Gastroesophageal sphincter (tissue), 4 donors: ENCODE measurements around the gene CD300H. TPM values are rescaled to one million over a fixed set of nuclear protein-coding genes. Genes with fewer than 3 reads are reported as not detected.

Source experiments
- ATAC-seq: fragments of 150-250 bp; one replicate; pipeline ENCODE4 v1.9.1; 2016; ENCODE audit warnings: mild to moderate bottlenecking, moderate library complexity
- H3K27ac ChIP-seq, 4 donors: fragments of 200-600 bp; sonication (generic) in 3 of 4; 1 replicate in 3 of 4; 2 replicates in 1 of 4; pipeline ENCODE4 v1.5.1; 2016 to 2019
- H3K27me3 ChIP-seq: fragments of 200-600 bp; sonication (generic); one replicate; pipeline ENCODE4 v1.5.1; 2019
- H3K36me3 ChIP-seq, 2 donors: fragments of 200-600 bp; sonication (generic); one replicate each; pipeline ENCODE4 v1.5.1; 2019; ENCODE audit warnings: control low read depth in 1 of 2
- H3K4me1 ChIP-seq, 3 donors: fragments of 200-600 bp; sonication (generic); 1 replicate in 2 of 3; 2 replicates in 1 of 3; pipeline ENCODE4 v1.5.1; 2016 to 2019; ENCODE audit warnings: control low read depth in 2 of 3
- H3K4me3 ChIP-seq, 2 donors: fragments of 200-600 bp; sonication (generic); one replicate each; pipeline ENCODE4 v1.5.1; 2019; ENCODE audit warnings: mild to moderate bottlenecking in 1 of 2, moderate library complexity in 1 of 2
- H3K9me3 ChIP-seq, 3 donors: fragments of 200-600 bp; sonication (generic); one replicate each; pipeline ENCODE4 v1.5.1; 2017 to 2019; ENCODE audit warnings: control low read depth in 2 of 3
- EP300 ChIP-seq: sonication (generic); formaldehyde crosslinking; IDR thresholded peaks from one replicate; pipeline ENCODE4 v1.6.1; 2017; ENCODE audit warnings: antibody characterized with exemption, mild to moderate bottlenecking
- POLR2A ChIP-seq, 2 donors: fragments of 450-650 bp; IDR thresholded peaks; one replicate each; pipeline ENCODE4 v1.6.1; 2017; ENCODE audit warnings: antibody characterized with exemption in 2 of 2, mild to moderate bottlenecking in 2 of 2, moderate library complexity in 1 of 2
- POLR2AphosphoS5 ChIP-seq: sonication (generic); formaldehyde crosslinking; IDR thresholded peaks from one replicate; pipeline ENCODE4 v1.6.1; 2017; ENCODE audit warnings: antibody characterized with exemption
- WGBS, 2 donors: methylation state at CpG; one replicate each; pipeline ENCODE4 v1.1.5; 2018; ENCODE audit warnings: low coverage in 1 of 2; 5-methylcytosine and 5-hydroxymethylcytosine counted together
- total RNA-seq, 4 donors: library from RNA; depleted of rRNA; stranded (reverse); fragments of >200 nt; gene quantifications; one replicate each; pipeline ENCODE4 v1.1.0, GENCODE V29; 2016
- TF ChIP-seq, protein P1 (sequence below), 4 experiments: fragments of 200-600 bp in 2 of 4; fragments of 450-650 bp in 2 of 4; sonication (generic) in 1 of 4; IDR thresholded peaks; one replicate each; pipeline ENCODE4 v1.5.1; 2017 to 2019; ENCODE audit warnings: antibody characterized with exemption in 4 of 4, mild to moderate bottlenecking in 2 of 4, moderate library complexity in 2 of 4

The CD300H gene
- total RNA-seq, 4 donors from 2014 or later = not detected

DNA sequence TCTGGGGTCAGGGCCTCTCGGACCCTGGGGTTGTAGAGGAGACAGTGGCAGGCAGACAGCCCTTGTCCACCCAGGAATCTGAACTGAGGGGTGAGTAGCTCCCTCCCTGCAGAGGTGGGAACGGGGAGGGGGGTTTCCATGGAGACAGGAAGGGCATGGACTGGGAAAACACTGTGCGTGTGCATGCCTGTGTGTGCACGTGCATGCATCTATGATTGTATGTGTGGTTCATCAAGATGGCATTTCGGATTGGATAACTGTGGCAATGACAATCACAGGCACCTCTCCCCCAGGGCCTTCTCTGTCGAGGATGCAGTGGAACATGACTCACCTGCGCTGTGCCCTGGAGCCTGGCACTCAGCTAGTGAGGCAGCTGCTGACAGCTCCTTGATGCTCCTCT, 15.3 kb downstream of the CD300H start:
- ATAC-seq = no peak
- H3K27ac ChIP-seq = no peak overlapping the region
- TF ChIP-seq, protein P1, sequence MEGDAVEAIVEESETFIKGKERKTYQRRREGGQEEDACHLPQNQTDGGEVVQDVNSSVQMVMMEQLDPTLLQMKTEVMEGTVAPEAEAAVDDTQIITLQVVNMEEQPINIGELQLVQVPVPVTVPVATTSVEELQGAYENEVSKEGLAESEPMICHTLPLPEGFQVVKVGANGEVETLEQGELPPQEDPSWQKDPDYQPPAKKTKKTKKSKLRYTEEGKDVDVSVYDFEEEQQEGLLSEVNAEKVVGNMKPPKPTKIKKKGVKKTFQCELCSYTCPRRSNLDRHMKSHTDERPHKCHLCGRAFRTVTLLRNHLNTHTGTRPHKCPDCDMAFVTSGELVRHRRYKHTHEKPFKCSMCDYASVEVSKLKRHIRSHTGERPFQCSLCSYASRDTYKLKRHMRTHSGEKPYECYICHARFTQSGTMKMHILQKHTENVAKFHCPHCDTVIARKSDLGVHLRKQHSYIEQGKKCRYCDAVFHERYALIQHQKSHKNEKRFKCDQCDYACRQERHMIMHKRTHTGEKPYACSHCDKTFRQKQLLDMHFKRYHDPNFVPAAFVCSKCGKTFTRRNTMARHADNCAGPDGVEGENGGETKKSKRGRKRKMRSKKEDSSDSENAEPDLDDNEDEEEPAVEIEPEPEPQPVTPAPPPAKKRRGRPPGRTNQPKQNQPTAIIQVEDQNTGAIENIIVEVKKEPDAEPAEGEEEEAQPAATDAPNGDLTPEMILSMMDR (IDR thresholded peaks at IDR 0.05) = no peak
- TF ChIP-seq POLR2A (IDR thresholded peaks at IDR 0.05) (no peak), POLR2AphosphoS5 (no peak), EP300 (no peak)
- no peaks in the 10 kb centered on the region for H3K4me1 ChIP-seq
- no CpG with 5 or more reads among the region's 7 CpGs for WGBS, 2 donors
- no peak overlapping the region for H3K4me3 ChIP-seq
- no peaks in the 10 kb centered on the region for H3K36me3 ChIP-seq
- peaks cover 26% of the 10 kb centered on the region for H3K27me3 ChIP-seq
- no peaks in the 10 kb centered on the region for H3K9me3 ChIP-seq

DNA sequence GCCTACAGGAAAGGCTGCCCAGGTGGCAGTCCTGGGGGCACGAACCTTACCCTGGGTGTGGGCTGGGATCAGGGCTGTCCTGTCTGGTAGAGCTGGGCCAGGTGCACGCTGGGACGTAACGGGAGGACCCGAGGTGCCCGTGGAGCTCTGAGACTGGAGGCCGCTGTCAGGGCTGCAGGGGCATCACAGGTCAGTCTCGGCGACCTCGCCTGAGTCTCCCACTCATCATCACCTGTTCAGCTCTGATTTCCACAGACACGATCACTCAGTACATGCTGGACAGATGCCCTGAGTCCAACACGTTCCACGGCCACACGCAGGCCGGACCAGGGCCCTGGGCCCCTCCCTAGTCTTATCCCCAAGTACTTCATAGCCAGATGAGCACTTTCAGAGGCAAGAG, 16.7 kb downstream of the CD300H start:
- H3K27me3 ChIP-seq = peaks cover 26% of the 10 kb centered on the region
- no peak for ATAC-seq
- TF ChIP-seq POLR2AphosphoS5 (no peak), POLR2A (IDR thresholded peaks at IDR 0.05) (no peak), EP300 (no peak)
- TF ChIP-seq, protein P1 (IDR thresholded peaks at IDR 0.05) = no peak
- H3K27ac ChIP-seq = no peak overlapping the region
- H3K36me3 ChIP-seq = no peaks in the 10 kb centered on the region
- no peaks in the 10 kb centered on the region for H3K4me1 ChIP-seq
- WGBS, 2 donors = no CpG with 5 or more reads among the region's 15 CpGs
- no peaks in the 10 kb centered on the region for H3K9me3 ChIP-seq
- H3K4me3 ChIP-seq = no peak overlapping the region

DNA sequence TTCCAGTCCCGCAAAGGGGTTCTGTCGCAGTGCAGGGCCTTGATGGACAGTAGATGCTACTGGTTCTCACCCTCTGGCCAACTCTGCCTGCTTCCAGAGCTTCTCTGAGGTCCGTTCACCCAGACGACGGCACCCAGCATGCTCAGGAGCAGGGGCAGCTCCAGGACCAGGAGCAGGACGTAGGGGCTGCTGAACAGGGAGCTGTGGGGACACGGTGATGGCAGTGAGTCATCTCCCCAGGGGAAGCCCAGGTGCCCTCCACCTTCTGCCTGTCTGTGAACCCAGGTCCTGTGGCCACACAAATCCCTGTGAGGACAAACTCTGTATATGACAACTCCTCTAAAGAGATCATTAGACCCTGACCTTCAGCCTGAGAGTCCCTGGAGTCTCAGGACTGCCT, 18.0 kb downstream of the CD300H start:
- H3K9me3 ChIP-seq = no peaks in the 10 kb centered on the region
- WGBS, 2 donors = 78% methylated on average over 6 of the region's 7 CpGs; no CpG with 5 or more reads in 1 of the 2 donors
- H3K4me1 ChIP-seq = no peaks in the 10 kb centered on the region

DNA sequence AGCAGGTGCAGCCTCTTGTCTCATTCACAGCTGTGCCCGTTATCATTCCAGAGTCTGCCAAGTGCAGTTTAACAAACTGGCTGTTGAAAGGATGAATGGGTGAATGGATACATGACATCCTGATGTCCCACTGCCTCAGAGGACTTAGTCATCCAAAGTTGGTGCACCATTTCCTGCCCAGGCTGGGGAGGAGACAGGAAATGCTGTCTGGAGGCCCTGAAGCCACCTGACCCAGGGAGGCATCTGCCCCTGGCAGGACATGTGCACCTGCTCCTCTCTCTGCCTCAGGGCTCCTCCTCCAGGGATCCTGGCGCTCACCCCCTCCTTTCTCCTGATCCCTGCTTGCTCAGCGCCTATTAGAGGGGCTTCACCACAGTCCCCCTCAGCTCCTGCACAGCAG, 19.6 kb downstream of the CD300H start:
- H3K4me1 ChIP-seq = no peaks in the 10 kb centered on the region
- H3K27ac ChIP-seq = no peak overlapping the region
- ATAC-seq = no peak
- no peak for TF ChIP-seq EP300
- TF ChIP-seq, protein P1 (IDR thresholded peaks at IDR 0.05) = no peak
- no peak for TF ChIP-seq POLR2AphosphoS5
- no peak for TF ChIP-seq POLR2A (IDR thresholded peaks at IDR 0.05)
- WGBS, 2 donors = 75% methylated on average over 2 of the region's 3 CpGs; no CpG with 5 or more reads in 1 of the 2 donors
- H3K4me3 ChIP-seq = no peak overlapping the region
- H3K9me3 ChIP-seq = no peaks in the 10 kb centered on the region
- H3K27me3 ChIP-seq = peaks cover 26% of the 10 kb centered on the region
- no peaks in the 10 kb centered on the region for H3K36me3 ChIP-seq

More for the DNA sequence above, 18.0 kb downstream of the CD300H start:
- H3K27ac ChIP-seq = no peak overlapping the region
- no peaks in the 10 kb centered on the region for H3K36me3 ChIP-seq
- TF ChIP-seq POLR2A (IDR thresholded peaks at IDR 0.05) (no peak), POLR2AphosphoS5 (no peak), EP300 (no peak)
- TF ChIP-seq, protein P1 (IDR thresholded peaks at IDR 0.05) = no peak
- H3K4me3 ChIP-seq = no peak overlapping the region
- peaks cover 26% of the 10 kb centered on the region for H3K27me3 ChIP-seq
- ATAC-seq = no peak

GRCh38 chr17:74547264-74547663, 20.0 kb downstream of the CD300H start:
- ATAC-seq = no peak
- no peak for TF ChIP-seq POLR2AphosphoS5
- no peak for TF ChIP-seq EP300
- no peak for TF ChIP-seq POLR2A (IDR thresholded peaks at IDR 0.05)
- TF ChIP-seq, protein P1 (IDR thresholded peaks at IDR 0.05) = no peak

More at GRCh38 chr17:74547264-74547663, 20.0 kb downstream of the CD300H start:
- Histone ChIP-seq H3K36me3 (no peaks in the 10 kb centered on the region), H3K4me1 (no peaks in the 10 kb centered on the region), H3K27ac (no peak overlapping the region), H3K27me3 (peaks cover 26% of the 10 kb centered on the region), H3K9me3 (no peaks in the 10 kb centered on the region), H3K4me3 (no peak overlapping the region)
- WGBS, 2 donors = 55% methylated on average over 2 of the region's 7 CpGs; no CpG with 5 or more reads in 1 of the 2 donors
